Glomerular visceral epithelial cell (primary cell): ENCODE measurements around the gene GNG8.

Source experiments
- DNase-seq: peaks from one replicate; pipeline ENCODE4 v3.0.0-alpha.2; 2016; ENCODE audit errors: extremely low spot score

GNG8 gene

DNA sequence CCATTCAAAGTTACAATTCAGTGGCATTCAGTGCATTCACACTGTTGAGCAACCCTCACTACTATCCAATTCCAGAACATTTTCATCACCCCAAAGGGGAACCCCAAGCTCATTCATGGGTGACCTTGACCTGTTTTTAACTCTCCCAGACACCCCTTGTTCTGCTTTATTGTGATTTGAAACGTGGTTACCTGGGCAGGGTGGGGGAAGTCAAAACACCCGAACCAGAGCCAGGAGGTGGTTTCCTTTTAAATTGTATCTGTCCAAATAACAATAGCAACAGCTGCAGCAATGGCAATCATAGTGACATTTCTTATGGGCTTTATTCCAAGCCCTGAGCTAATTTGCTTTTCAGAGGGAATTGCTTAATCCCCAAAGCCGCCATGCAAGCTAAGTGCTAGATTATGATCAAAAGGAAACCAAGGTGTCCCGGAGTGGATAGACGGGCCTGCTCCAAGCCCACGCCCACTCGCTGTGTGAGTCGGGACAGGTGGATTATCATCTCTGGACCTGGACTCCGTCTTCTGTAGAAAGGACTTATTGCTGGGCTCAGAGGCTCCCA lies 17.3 kb downstream of the GNG8 start:
- no peak for DNase-seq

DNA sequence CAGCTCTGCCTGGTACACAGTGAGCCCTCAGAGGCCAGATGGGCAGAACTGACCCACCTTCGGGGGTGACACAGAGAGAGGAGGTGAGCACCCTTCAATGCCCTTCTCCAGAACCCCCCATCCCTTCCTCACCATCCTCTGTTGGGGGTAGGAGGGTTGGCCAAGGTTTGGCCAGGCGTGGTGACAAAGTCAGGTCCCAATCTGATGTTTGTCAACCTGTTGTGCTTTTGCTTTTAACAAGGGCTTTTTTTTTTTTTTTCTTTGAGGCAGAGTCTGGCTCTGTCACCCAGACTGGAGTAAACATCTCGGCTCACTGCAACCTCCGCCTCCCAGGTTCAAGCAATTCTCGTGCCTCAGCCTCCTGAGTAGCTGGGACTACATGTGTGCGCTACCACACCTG lies 18.4 kb downstream of the GNG8 start:
- no peak for DNase-seq

DNA sequence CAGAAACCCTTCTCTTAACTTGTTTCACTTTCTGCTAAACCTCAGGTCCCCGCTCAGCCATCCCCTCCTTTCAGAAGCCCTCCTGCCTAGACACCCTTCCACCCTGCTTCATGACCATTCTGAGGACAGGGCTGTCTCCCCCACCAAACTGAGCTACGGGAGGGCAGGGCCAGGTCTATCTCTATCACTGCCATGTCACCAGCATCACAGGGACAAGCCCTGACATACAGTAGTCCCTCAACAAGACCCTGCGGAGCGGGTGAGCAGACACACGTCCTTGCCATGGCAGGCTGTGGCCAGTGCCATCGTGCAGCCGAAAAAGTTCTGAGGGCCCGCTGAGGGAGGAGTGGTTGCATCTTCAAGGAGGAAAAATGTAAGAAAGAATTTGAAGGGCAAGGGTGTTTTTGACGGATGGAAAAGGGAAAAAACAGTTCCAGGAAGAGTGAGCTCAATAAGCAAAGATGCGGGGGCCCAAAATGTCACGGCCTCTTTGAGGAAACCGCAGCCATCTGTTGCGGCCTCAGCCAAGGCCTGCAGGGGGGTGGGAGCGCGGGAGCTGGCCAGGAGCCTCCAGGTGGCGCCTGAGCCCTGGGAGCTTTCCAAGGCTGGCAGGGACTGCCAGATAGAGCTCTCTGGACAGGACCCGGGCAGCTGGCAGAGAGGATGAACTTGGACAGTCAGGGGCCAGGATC lies 19.2 kb downstream of the GNG8 start:
- peak; percentile 74 for DNase-seq

DNA sequence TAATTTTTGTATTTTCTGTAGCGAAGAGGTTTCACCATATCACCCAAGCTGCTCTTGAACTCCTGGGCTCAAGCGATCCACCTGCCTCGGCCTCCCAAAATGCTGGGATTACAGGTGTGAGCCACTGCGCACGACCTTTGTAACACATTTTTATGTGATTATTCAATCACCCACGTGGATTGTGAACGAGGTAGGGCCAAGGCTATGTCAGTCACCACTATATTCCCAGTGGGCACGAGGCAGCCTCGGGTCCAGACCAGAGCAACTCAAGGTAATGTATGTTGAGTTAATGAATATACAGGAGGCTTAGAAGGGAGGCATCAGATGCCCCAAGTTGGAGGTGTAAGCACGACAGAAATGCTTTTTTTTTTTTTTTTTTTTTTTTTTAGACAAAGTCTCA lies 20.0 kb downstream of the GNG8 start:
- DNase-seq: no peak

DNA sequence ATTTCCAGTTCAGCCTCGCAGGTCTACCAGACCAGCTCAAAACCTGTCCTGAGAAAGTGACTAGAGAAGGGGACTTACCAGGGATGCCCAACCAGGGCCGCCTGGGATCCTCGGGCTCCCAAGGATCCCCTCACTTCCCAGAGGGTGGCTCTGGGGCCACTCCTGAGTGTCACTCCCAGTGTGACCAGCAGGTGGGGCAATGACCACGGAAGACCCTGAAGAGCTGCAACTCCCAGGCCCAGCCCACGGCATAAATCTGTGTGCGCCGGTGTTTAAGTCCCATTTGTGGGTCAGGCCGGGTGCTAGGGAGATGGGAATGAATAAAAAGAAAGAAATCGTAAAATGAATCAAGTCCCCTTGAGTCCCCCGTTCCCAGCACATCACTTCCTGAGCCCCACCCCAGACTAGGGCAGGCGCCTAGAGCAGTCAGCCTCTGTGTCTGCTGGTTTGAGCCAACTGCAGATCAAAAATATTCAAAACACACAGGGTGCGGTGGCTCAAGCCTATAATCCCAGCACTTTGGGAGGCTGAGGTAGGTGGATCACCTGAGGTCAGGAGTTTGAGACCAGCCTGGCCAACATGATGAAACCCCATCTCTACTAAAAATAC lies 21.8 kb downstream of the GNG8 start:
- peak; percentile 81 for DNase-seq

DNA sequence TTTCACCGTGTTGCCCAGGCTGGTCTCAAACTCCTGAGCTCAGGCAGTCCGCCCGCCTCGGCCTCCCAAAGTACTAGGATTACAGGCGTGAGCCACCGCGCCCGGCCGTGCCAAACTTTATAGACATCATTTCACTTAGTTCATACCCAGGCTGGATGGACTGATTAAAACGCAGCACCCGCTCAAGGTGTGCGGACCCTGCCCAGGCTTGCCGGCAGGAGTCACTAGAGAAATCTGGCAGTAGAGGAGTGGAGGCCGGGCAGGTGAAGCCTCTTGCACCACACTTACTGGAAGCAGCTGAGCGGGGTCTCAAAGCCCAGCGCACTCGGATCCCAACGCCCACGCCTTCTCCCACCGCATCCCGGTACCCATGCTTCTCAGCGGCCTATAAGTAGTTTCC lies 22.5 kb downstream of the GNG8 start:
- no peak for DNase-seq

DNA sequence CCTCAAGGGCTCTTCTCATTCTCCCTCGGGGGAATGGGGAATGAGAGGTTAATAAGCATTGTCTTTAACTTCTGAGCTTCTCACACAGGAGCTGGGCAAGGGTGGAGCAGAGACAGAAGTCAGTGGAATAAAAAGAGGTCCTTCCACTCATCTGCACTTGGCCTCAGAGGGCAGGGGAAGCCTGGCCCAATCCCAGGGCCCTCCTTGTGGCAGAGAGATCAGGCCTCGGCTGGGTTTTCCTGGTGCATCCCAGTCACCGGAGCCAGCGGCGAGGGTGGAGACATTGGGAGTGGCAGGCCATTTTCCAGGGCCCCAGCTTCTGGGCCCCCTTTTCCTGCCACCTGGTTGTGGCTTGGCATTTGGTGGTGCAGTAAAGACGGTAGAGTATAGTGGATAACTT lies 24.2 kb downstream of the GNG8 start:
- DNase-seq: no peak

DNA sequence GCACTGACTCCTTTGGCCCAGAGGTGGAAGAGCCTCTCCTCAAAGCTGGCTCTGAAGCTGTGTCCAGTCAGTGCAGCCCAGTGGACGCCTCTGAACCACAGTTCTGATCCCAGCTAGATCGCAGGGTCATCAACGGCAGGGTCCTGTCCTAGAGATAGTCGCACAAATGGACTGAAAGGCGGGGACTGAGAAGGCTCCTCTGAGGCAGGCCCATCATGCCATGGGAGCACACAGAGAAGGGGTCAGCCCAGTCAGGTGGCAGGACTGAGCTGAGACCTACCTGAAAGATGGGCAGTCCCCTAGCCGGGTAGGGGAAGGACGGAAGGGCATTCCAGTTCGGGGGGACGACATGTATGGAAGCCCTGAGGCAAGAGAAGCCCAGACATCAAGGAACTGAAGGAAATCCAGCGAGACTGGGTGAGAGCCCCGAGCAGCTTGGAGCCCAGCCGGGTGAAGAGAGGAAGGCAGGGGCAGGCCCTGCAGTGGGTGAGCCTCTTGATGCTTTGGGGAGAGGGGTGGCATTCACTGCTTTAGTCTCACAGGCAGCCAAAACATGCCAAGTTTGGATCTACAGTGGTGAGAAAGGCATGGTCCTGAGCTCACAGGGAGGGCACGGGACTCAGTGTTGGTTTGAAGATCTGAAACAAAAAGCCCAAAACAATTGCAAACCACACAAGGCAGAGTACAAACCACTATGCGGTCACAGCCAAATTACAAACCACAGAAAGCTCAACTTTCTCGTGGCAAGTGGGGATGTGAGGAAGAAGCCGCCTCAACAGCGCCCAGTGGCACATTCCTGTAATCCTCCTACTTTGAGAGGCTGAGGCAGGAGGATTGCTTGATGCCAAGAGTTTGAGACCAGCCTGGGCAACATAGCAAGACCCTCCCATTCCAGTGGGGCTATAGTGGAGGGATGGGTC lies 24.9 kb downstream of the GNG8 start:
- DNase-seq: peak; percentile 27

DNA sequence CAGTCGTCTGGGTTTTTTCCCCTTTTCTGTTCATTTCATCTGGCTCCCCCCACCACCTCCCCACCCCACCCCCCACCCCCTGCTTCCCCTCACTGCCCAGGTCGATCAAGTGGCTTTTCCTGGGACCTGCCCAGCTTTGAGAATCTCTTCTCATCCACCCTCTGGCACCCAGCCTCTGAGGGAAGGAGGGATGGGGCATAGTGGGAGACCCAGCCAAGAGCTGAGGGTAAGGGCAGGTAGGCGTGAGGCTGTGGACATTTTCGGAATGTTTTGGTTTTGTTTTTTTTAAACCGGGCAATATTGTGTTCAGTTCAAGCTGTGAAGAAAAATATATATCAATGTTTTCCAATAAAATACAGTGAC lies 25.6 kb downstream of the GNG8 start:
- DNase-seq: no peak

DNA sequence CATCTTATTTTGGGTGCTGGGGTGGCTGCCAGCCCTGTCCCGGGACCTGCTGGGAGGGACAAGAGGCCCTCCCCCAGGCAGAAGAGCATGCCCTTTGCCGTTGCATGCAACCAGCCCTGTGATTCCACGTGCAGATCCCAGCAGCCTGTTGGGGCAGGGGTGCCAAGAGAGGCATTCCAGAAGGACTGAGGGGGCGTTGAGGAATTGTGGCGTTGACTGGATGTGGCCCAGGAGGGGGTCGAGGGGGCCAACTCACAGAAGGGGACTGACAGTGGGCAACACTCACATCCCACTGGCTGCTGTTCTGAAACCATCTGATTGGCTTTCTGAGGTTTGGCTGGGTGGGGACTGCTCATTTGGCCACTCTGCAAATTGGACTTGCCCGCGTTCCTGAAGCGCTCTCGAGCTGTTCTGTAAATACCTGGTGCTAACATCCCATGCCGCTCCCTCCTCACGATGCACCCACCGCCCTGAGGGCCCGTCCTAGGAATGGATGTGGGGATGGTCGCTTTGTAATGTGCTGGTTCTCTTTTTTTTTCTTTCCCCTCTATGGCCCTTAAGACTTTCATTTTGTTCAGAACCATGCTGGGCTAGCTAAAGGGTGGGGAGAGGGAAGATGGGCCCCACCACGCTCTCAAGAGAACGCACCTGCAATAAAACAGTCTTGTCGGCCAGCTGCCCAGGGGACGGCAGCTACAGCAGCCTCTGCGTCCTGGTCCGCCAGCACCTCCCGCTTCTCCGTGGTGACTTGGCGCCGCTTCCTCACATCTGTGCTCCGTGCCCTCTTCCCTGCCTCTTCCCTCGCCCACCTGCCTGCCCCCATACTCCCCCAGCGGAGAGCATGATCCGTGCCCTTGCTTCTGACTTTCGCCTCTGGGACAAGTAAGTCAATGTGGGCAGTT lies 26.2 kb downstream of the GNG8 start:
- DNase-seq: no peak

DNA sequence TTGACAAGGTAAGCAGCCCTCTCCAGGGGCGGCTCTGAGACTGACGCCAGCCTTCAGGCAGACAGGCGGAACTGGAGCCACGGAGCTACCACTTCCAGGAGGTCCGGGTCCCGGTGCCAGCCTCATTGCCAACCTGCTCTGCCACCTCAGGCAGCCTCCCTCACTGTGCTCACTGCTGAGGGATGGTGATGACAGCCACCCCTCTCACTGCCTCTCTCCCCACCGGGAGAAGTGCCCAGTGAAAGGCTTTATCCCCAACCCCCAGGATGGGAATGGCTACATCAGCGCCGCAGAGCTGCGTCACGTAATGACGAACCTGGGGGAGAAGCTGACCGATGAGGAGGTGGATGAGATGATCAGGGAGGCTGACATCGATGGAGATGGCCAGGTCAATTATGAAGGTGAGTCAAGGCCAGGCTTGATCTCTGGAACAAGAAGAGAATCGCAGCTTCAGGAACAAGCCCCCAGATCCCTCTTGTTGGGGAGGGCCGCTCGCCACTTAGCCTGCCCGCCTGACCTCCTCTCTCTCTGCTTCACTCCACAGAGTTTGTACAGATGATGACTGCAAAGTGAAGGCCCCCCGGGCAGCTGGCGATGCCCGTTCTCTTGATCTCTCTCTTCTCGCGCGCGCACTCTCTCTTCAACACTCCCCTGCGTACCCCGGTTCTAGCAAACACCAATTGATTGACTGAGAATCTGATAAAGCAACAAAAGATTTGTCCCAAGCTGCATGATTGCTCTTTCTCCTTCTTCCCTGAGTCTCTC lies 27.2 kb downstream of the GNG8 start:
- DNase-seq: no peak

DNA sequence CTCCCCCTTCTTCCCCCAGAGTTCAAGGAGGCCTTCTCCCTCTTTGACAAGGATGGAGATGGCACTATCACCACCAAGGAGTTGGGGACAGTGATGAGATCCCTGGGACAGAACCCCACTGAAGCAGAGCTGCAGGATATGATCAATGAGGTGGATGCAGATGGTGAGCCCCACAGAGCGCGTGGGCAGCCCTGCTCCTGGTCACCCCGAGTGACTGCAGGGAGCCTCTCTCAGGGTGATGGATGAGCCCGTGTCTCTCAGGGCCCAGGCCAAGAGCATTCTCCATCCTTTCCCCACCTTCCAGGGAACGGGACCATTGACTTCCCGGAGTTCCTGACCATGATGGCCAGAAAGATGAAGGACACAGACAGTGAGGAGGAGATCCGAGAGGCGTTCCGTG lies 27.8 kb downstream of the GNG8 start:
- DNase-seq: no peak

DNA sequence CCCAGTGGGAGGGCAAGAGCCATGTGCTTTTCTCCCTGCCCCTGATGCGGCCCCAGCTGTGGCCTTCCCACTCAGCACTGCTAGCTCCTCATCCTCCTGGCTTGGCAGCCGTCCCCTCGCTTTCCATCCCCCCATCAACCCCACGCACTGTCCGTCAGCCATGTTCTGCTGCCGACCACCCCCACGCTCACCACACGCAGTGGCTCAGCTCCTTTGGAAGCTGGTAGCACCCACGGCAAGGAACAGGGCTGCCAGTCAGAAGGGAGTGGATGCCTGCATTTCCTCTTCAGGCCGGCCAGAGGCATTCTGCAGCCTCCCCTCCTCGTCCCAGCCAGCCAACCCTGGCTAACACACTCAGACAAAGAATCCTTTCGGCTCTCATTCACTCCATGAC lies 28.6 kb downstream of the GNG8 start:
- DNase-seq: no peak

DNA sequence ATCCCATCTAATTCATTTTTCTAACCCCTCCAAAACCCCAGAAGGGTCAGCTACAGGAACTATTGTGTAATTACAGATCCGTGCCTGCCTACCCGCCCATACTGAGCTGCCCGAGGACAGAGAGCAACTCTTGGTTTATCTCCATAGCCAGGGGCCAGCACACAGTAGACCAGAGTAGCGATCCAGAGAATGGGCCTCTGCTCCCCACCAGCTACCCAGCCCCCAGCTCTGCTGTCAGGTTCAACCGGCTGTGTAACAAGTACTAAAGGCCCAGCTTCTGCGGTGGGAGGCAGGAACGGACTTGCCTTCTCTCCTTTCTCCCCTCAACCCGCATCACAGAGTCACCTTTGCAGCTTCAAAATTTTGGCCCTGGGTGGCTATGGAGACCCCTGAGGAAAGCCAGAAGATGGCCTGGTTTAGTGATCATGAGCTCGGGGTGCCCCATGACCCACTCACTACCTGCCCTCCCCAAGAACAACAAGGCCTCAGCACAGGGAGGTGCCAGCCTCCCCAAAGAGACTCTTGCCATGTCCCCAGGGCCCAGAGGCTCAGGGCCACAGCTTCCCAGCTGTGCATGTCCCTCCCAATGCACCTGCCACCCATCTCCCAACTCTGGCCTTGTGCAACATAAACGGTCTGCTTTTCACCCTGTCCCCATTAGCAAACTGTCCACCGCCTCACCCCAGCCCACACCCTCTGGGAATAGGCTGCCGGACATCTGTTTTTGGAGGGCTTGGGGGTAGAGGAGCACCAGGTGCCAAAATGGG lies 29.1 kb downstream of the GNG8 start:
- no peak for DNase-seq

DNA sequence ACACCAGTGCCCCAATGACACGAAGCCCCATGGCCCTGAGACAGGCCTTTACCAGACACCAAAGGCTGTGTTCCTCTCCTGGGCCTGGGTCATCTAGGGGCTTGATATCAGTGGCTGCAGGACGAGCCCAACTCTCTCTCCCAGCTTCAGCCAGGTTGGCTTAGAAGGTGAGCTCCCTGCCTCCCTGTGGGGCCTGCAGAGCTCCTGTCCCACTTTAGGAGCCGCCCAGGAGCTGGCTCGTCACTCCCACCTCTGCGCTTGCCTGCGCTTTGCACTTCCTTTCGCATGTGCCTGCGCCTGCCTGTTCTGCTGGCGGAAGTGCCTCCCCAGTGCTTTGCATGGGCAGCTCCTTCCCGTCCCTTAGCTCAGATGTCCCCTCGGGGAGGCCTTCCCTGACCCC lies 30.0 kb downstream of the GNG8 start:
- no peak for DNase-seq

DNA sequence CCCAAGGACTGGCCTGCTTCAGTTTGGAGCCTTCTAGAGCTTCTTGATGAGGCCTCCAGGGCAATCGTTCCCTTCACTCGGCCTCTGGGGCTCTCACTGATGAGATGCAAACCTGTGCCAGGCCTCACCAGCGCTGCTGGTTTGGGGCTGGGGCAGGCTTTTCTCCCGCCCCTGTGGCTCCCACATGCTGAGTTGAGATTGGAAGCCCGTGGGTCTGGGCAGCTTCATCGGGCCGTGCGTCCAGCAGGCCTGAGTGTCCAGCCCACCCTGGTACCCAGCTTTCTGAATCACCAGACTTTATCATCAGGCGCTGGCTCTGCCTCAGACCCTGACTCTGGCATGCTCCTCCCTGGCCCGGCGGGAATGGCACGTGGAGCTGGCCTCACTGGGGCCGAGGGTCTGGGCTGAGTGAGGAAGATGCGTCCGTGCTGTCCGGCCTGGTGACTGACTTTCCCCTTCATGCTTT lies 30.6 kb downstream of the GNG8 start:
- DNase-seq: no peak

DNA sequence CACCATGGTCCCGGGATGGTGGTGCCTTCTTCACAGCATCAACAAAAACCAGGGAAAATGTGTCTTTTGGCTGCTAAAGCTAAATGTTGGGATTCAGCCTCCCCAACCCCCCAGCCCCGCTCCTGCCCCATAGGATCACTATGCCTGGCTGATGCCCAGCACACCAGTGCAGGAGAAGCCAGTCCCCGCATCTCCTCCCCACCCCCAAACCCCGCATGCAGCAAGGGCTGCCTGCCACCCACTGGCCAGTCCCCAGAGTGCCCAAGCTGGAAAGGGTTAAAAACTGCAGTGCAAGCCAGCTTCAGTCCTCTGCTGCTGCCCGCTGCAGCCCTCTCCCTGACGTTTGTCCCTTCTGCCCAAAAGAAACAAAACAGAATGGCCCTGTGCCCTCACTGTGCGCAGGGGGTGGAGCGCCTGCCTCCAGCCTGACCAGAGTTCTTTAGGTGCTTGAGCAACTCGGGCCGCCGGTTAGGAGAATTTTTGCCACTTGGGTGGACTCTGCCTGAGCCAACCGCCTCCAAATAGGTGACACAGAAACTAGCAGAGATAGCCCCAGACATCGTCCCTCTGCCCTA lies 31.1 kb downstream of the GNG8 start:
- DNase-seq: no peak

DNA sequence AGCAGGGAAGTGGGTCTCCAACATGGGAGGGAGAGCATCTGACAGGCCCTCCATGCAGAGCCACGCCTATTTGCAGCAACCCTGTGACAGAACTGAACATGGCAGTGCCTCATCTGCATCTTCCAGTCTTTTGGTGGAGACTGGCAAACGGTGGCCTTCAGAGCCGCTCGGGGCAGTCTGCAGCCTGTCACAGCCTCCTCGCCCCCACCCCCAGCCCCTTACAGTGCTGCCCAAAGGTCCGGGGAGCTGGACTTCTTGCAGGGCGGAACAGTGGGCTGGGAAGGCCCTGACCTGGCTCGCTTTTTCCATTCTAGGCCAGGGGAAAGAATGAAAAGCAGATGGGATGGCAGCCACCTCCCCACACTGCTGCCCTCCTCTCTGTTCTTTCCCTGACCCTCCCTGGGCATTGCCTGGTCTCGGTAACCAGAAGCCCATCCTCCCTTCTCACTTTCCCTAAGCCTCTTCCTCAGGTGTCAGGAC lies 32.2 kb downstream of the GNG8 start:
- DNase-seq: no peak

DNA sequence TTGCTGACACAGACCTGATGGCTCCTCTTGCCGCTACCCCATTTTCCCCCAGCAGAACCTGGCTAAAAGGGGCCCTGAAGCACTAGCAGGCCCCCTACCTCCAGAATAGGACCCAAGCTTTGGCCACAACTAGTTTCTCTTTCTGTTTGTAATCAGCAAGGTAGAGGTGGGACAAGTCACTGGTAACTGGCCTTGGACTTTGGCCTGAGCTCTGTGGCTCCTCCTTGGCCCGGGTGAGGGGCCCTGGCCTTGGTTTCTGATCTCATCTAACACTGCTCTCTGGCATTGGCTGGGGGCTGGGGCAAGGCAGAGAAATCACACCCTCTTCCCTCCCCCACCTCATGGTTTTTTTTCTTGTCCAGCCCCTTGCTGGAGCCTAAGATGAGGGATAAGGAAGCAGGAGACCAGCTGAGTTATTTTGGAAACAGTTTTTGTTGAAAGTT lies 32.8 kb downstream of the GNG8 start:
- peak; percentile 32 for DNase-seq
